ENCODE data around the gene SDF2.

The SDF2 gene

DNA sequence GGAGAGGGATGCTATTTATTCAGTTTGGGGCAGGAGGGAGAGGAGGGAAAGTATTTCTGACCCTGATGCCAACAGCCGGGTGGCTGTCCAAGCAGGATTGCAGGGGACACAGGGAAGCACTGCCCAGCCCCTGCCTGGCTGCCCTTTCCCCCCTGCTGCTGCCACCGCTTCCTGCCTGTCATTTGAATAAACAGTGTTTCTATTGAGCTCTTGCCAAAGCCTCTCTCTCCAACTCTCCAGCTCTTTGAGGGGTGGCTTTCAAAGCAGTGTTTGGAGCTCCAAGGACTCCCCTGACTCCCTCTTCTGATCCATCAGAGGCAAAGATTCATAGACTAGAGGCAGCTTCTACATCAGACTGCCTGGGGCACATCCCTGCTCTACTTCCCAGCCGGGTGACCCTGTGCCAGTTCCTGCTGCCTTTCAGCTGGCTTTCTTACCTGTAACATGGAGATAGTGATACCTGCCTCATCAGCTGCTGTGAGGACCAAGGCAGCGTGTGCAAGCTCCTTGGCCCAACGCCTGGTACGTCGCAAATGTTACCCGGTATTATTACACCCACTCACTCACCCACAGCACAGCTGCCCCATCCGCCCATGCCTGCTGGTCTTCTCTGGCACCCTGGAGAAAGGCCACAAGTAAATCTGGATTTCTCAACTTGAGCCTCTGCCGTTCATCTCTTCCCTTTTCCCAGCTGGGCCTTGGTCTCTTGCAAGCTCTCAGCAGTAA, 40.5 kb upstream of the SDF2 start:
- Histone ChIP-seq H3K36me3 (ENCODE audit: control insufficient read depth, insufficient read depth, low read length) (peaks cover 45% of the 10 kb centered on the region), H3K9me3 (ENCODE audit: control insufficient read depth, low read length) (no peaks in the 10 kb centered on the region), H3K4me1 (ENCODE audit: control insufficient read depth, insufficient read depth, low read length) (peaks cover 33% of the 10 kb centered on the region), H3K9ac (ENCODE audit: low read length) (no peak overlapping the region), H3K4me3 (ENCODE audit: low read length) (no peak overlapping the region), H3K27me3 (ENCODE audit: control insufficient read depth, insufficient read depth, low read length) (no peaks in the 10 kb centered on the region)

DNA sequence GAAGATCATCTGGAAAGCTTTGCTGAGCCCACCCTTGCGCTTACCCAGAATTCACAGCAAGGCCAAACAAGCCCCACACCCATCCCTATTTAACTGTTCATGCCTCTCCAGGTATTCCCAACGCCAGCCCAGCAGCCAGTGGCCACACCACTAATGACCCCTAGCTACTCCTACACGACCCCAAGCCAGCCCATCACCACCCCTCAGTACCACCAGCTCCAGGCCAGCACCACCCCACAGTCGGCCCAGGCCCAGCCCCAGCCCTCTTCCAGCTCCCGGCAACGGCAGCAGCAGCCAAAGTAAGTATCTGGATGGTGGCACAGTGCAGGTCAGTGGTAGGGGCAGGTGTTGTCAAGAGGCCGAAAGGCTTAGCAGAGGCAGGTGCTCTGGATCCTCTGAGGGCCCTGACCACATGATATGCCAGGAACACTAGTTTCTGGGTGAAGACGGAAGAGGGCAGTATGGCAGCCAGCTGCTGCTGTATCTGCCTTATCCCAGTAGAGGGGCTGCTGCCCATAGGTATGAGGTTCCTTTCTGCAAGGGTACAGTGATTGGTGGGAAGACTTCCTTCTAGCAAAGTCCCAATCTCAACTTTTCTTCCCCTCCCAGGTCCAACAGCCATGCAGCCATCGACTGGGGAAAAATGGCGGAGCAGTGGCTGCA, 39.3 kb upstream of the SDF2 start:
- H3K9me3 ChIP-seq (ENCODE audit: control insufficient read depth, low read length), result no peaks in the 10 kb centered on the region
- no peak overlapping the region for H3K4me3 ChIP-seq (ENCODE audit: low read length)
- peaks cover 52% of the 10 kb centered on the region for H3K36me3 ChIP-seq (ENCODE audit: control insufficient read depth, insufficient read depth, low read length)
- H3K4me1 ChIP-seq (ENCODE audit: control insufficient read depth, insufficient read depth, low read length), result peaks cover 42% of the 10 kb centered on the region
- H3K27me3 ChIP-seq (ENCODE audit: control insufficient read depth, insufficient read depth, low read length), result no peaks in the 10 kb centered on the region
- no peak overlapping the region for H3K9ac ChIP-seq (ENCODE audit: low read length)

DNA sequence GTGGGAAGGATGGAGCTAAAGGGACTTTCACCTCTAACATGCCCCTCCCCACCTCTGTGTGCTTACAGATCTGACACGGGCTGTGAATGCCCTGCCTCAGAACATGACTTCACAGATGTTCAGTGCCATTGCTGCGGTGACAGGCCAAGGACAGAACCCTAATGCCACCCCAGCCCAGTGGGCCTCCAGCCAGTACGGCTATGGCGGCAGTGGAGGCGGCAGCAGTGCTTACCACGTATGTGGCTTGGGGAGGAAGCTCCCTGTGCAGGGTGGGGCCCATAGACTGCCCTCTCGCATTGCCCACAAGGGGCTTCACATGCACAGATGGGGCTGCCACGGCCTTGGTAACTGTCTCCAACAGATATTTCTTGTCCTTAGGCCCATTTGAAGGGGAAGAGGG, 38.6 kb upstream of the SDF2 start:
- H3K9ac ChIP-seq (ENCODE audit: low read length), result no peak overlapping the region
- no peak overlapping the region for H3K4me3 ChIP-seq (ENCODE audit: low read length)
- H3K4me1 ChIP-seq (ENCODE audit: control insufficient read depth, insufficient read depth, low read length), result peaks cover 42% of the 10 kb centered on the region
- no peaks in the 10 kb centered on the region for H3K9me3 ChIP-seq (ENCODE audit: control insufficient read depth, low read length)
- H3K36me3 ChIP-seq (ENCODE audit: control insufficient read depth, insufficient read depth, low read length), result peaks cover 59% of the 10 kb centered on the region
- H3K27me3 ChIP-seq (ENCODE audit: control insufficient read depth, insufficient read depth, low read length), result no peaks in the 10 kb centered on the region

DNA sequence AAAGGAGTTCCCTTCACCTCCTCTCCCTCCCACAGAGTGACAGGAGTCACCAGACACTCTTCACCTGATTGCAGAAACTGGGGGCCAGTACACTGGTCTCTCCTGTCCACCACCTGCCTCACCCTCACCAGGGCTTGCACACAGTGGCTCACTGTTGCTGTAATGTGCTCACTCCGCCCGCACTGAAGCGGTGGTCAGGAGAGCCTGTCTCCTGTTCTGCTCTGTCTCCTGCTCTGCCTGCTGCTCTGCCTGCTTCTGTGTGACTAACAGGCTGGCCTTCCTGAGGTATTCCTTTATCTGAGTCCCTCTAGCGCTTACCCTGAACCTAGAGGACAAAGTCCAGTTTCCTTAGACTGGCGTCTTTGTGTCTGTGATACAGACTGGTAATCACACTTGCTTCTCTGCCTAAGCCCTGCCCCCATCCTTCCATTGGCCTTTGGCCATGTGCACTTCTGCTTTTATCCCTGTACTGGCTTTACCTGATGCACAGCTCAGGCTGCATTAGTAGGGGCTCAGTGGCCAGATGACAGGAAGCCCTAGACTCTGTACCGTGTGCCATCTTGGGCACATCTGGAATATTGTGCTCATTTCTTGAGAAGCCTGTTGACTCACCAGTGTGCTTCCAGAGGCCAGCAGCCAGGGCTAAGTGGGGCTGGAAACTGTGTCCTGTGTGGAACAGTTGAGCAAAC, 36.7 kb upstream of the SDF2 start:
- Histone ChIP-seq H3K36me3 (ENCODE audit: control insufficient read depth, insufficient read depth, low read length) (peaks cover 60% of the 10 kb centered on the region), H3K9ac (ENCODE audit: low read length) (peak overlapping the region; percentile 11), H3K27me3 (ENCODE audit: control insufficient read depth, insufficient read depth, low read length) (no peaks in the 10 kb centered on the region), H3K4me3 (ENCODE audit: low read length) (no peak overlapping the region), H3K4me1 (ENCODE audit: control insufficient read depth, insufficient read depth, low read length) (peaks cover 42% of the 10 kb centered on the region), H3K9me3 (ENCODE audit: control insufficient read depth, low read length) (no peaks in the 10 kb centered on the region)

DNA sequence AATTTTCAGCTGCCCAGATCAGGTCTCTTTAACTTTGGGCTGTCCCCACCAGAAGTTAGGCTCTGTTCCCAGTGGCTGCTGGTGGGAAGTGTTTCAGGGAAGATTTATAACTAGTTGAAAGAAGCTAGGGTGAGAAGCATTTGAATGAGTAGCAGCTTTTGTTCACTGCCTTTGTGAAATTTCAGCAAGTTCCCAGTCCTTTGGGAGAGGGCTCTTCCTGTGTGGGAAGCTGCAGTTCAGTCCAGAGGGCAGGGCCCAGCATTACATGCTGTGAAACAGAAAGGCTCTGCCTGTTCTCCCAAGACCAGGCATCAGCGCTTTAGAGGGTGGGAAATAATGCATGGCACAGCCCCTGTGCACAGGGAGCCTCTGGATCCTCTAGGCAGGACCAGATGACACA, 32.2 kb upstream of the SDF2 start:
- Histone ChIP-seq H3K36me3 (ENCODE audit: control insufficient read depth, insufficient read depth, low read length) (peaks cover 29% of the 10 kb centered on the region), H3K9me3 (ENCODE audit: control insufficient read depth, low read length) (no peaks in the 10 kb centered on the region), H3K9ac (ENCODE audit: low read length) (no peak overlapping the region), H3K27me3 (ENCODE audit: control insufficient read depth, insufficient read depth, low read length) (no peaks in the 10 kb centered on the region), H3K4me3 (ENCODE audit: low read length) (no peak overlapping the region), H3K4me1 (ENCODE audit: control insufficient read depth, insufficient read depth, low read length) (peaks cover 26% of the 10 kb centered on the region)

DNA sequence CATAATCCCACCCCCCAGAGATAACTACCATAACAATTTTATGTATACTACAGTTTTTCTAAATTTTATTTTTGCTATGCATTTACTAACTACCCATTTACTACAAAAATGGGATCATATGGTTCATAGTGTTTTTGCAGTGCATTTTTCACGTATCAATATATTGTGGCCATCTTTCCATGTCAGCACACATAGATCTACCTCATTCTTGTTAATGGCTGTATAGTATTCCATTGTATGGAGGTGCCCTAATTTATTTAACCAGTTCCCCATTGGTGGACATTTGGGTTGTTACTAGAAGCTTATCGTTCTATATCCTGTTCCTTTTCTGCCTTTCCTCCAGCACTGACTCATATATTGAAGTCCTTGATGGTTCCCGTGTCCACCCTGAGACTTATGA, 27.3 kb upstream of the SDF2 start:
- no peaks in the 10 kb centered on the region for H3K27me3 ChIP-seq (ENCODE audit: control insufficient read depth, insufficient read depth, low read length)
- no peak overlapping the region for H3K9ac ChIP-seq (ENCODE audit: low read length)
- H3K36me3 ChIP-seq (ENCODE audit: control insufficient read depth, insufficient read depth, low read length), result peaks cover 22% of the 10 kb centered on the region
- H3K9me3 ChIP-seq (ENCODE audit: control insufficient read depth, low read length), result no peaks in the 10 kb centered on the region
- H3K4me3 ChIP-seq (ENCODE audit: low read length), result no peak overlapping the region
- H3K4me1 ChIP-seq (ENCODE audit: control insufficient read depth, insufficient read depth, low read length), result no peaks in the 10 kb centered on the region

DNA sequence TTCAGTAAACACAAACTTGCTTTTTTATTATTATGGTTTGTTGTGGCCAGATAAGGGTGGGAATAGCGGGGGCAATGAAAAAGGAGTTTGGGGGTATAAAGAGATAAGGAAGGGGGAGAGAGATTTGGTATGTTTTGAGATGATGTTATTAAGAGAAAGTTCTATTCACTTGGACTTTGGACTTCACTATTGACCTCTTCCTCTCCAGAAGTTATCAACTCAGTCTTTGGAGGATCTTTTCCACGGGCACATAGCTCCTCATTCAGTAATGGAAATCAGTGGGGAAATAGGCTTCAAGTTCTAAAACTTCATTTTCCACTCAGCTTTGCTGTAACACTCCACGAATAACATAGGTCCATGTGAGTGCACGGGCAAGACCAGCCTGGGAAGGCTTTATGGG, 26.8 kb upstream of the SDF2 start:
- Histone ChIP-seq H3K4me1 (ENCODE audit: control insufficient read depth, insufficient read depth, low read length) (no peaks in the 10 kb centered on the region), H3K9ac (ENCODE audit: low read length) (no peak overlapping the region), H3K9me3 (ENCODE audit: control insufficient read depth, low read length) (no peaks in the 10 kb centered on the region), H3K36me3 (ENCODE audit: control insufficient read depth, insufficient read depth, low read length) (peaks cover 23% of the 10 kb centered on the region), H3K27me3 (ENCODE audit: control insufficient read depth, insufficient read depth, low read length) (no peaks in the 10 kb centered on the region), H3K4me3 (ENCODE audit: low read length) (no peak overlapping the region)

DNA sequence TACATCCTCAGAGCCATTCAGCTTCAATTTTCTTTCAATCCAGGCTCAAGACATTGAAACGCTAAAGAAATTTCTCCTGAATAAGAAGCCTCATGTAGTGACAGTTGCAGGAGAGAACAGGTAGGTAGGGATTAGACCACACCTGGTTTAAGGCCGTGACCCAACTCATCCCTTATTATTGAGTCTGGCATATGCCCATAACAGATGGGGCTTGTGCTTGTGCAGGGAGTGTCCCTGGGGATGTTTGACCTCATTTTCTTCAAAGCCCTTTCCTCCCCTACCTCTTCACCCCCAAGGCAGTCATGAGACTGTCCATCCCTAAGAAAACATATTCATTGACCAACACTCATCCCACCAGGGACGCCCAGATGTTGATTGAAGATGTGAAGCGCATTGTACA, 24.6 kb upstream of the SDF2 start:
- H3K9ac ChIP-seq (ENCODE audit: low read length), result no peak overlapping the region
- no peaks in the 10 kb centered on the region for H3K9me3 ChIP-seq (ENCODE audit: control insufficient read depth, low read length)
- peaks cover 36% of the 10 kb centered on the region for H3K36me3 ChIP-seq (ENCODE audit: control insufficient read depth, insufficient read depth, low read length)

DNA sequence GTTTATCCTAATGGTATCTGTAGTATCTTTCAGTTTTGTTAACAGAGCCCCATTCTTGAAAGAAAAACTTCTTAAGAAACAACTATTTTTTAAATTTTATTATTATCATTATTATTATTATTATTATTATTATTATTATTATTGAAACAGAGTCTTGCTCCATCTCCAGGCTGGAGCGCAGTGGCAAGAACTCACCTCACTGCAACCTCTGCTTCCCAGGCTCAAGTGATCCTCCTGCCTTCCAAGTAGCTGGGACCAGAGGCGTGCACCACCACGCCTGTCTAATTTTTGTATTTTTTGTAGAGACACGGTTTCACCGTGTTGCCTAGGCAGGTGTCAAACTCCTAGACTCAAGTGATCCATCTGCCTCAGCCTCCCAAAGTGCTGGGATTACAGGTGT, 23.7 kb upstream of the SDF2 start:
- no peaks in the 10 kb centered on the region for H3K27me3 ChIP-seq (ENCODE audit: control insufficient read depth, insufficient read depth, low read length)
- H3K9me3 ChIP-seq (ENCODE audit: control insufficient read depth, low read length), result no peaks in the 10 kb centered on the region
- H3K36me3 ChIP-seq (ENCODE audit: control insufficient read depth, insufficient read depth, low read length), result peaks cover 36% of the 10 kb centered on the region
- H3K4me3 ChIP-seq (ENCODE audit: low read length), result no peak overlapping the region
- no peaks in the 10 kb centered on the region for H3K4me1 ChIP-seq (ENCODE audit: control insufficient read depth, insufficient read depth, low read length)
- H3K9ac ChIP-seq (ENCODE audit: low read length), result no peak overlapping the region

More for the DNA sequence above, 24.6 kb upstream of the SDF2 start:
- Histone ChIP-seq H3K4me3 (ENCODE audit: low read length) (no peak overlapping the region), H3K27me3 (ENCODE audit: control insufficient read depth, insufficient read depth, low read length) (no peaks in the 10 kb centered on the region), H3K4me1 (ENCODE audit: control insufficient read depth, insufficient read depth, low read length) (no peaks in the 10 kb centered on the region)

DNA sequence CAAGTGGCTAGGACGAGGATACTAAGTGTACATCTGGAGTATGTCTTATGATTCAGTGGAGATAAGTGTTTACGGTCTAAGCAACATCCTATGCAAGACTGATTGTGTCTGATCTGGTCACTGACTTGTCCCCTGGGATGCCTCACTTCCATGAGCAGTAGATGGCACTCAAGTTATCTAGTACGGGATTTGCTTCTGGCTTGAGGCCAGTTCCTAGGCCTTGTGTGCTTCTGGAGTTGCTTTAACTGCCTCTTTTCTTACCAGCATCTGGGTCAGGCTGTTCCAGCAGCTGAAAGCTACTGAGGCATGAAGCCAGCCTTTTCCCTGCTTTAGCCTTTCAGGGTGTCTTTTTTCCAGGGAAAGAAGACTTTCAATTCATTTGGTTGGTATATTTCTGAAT, 23.3 kb upstream of the SDF2 start:
- Histone ChIP-seq H3K36me3 (ENCODE audit: control insufficient read depth, insufficient read depth, low read length) (peaks cover 36% of the 10 kb centered on the region), H3K4me3 (ENCODE audit: low read length) (no peak overlapping the region), H3K4me1 (ENCODE audit: control insufficient read depth, insufficient read depth, low read length) (no peaks in the 10 kb centered on the region), H3K9ac (ENCODE audit: low read length) (no peak overlapping the region), H3K27me3 (ENCODE audit: control insufficient read depth, insufficient read depth, low read length) (no peaks in the 10 kb centered on the region), H3K9me3 (ENCODE audit: control insufficient read depth, low read length) (no peaks in the 10 kb centered on the region)

DNA sequence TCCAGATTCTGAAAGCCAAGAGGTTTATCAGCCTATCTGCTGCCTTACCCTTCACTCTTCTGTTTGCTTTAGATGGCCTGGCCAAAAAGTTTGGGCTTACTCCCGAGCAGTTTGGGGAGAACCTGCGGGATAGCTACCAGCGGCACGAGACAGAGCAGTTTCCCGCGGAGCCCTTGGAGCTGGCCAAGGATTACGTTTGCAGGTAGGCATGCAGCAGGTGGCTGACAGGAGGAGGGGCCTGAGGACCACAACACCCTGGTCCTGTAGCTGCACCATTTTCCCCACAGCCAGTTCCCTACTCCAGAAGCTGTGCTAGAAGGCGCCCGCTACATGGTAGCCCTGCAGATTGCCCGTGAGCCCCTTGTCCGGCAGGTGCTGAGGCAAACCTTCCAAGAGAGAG, 20.9 kb upstream of the SDF2 start:
- Histone ChIP-seq H3K4me1 (ENCODE audit: control insufficient read depth, insufficient read depth, low read length) (no peaks in the 10 kb centered on the region), H3K4me3 (ENCODE audit: low read length) (no peak overlapping the region), H3K36me3 (ENCODE audit: control insufficient read depth, insufficient read depth, low read length) (peaks cover 41% of the 10 kb centered on the region), H3K9me3 (ENCODE audit: control insufficient read depth, low read length) (no peaks in the 10 kb centered on the region), H3K27me3 (ENCODE audit: control insufficient read depth, insufficient read depth, low read length) (no peaks in the 10 kb centered on the region), H3K9ac (ENCODE audit: low read length) (no peak overlapping the region)

DNA sequence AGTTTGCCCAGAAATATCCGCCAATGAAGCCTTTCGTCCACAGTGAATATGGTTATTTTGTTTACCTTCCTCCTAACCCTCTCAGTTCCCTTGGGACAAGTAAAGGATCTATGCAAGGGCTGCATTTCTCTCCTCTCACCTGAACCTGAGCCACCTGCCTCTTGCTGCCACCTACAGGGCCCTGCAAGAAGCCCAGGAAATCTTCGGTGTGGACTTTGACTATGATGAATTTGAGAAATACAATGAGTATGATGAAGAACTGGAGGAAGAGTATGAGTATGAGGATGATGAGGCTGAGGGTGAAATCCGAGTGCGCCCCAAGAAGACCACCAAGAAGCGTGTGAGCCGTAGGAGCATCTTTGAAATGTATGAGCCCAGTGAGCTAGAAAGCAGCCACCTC, 14.3 kb upstream of the SDF2 start:
- Histone ChIP-seq H3K27me3 (ENCODE audit: control insufficient read depth, insufficient read depth, low read length) (no peaks in the 10 kb centered on the region), H3K9ac (ENCODE audit: low read length) (no peak overlapping the region), H3K9me3 (ENCODE audit: control insufficient read depth, low read length) (no peaks in the 10 kb centered on the region), H3K4me1 (ENCODE audit: control insufficient read depth, insufficient read depth, low read length) (no peaks in the 10 kb centered on the region), H3K4me3 (ENCODE audit: low read length) (no peak overlapping the region), H3K36me3 (ENCODE audit: control insufficient read depth, insufficient read depth, low read length) (peaks cover 38% of the 10 kb centered on the region)
